Gastrocnemius medialis (tissue), 4 donors: ENCODE measurements around the gene CDC123. TPM values are rescaled to one million over a fixed set of nuclear protein-coding genes. Genes with fewer than 3 reads are reported as not detected.
"Not testable (repeated sequence)": the region's sequence is repeated elsewhere in the genome, so short reads cannot be mapped to it uniquely, and the experiment has no call there.

Experiments used
- ATAC-seq, 2 donors: fragments of 150-250 bp; one replicate each; pipeline ENCODE4 v1.9.1; 2016
- DNase-seq, 2 donors: peaks; one replicate each; pipeline ENCODE4 v3.0.0-alpha.2; 2019
- H3K27ac ChIP-seq, 4 donors: fragments of 200-600 bp; sonication (generic); 1 replicate in 1 of 4; 2 replicates in 3 of 4; pipeline ENCODE4 v1.5.1; 2016 to 2018; ENCODE audit warnings: mild to moderate bottlenecking in 2 of 4, moderate library complexity in 1 of 4
- H3K27me3 ChIP-seq, 3 donors: fragments of 200-600 bp; sonication (generic) in 2 of 3; 1 replicate in 1 of 3; 2 replicates in 2 of 3; pipeline versions ENCODE4 v1.5.1 to v1.6.0; 2016 to 2019; ENCODE audit warnings: mild to moderate bottlenecking in 1 of 3, moderate library complexity in 1 of 3
- H3K36me3 ChIP-seq, 2 donors: fragments of 200-600 bp; sonication (generic) in 1 of 2; one replicate each; pipeline ENCODE4 v1.5.1; 2017 to 2018
- H3K4me1 ChIP-seq, 2 donors: fragments of 200-600 bp; sonication (generic) in 1 of 2; one replicate each; pipeline ENCODE4 v1.5.1; 2016 to 2017; ENCODE audit warnings: mild to moderate bottlenecking in 2 of 2
- H3K4me3 ChIP-seq, 4 donors: fragments of 200-600 bp; sonication (generic) in 3 of 4; 1 replicate in 1 of 4; 2 replicates in 3 of 4; pipeline ENCODE4 v1.5.1; 2016 to 2019; ENCODE audit warnings: mild to moderate bottlenecking in 2 of 4
- H3K9me3 ChIP-seq, 3 donors: fragments of 200-600 bp; sonication (generic) in 2 of 3; 1 replicate in 1 of 3; 2 replicates in 2 of 3; pipeline ENCODE4 v1.5.1; 2016 to 2019
- POLR2A ChIP-seq, 2 donors: fragments of 450-650 bp; IDR thresholded peaks; one replicate each; pipeline ENCODE4 v1.6.1; 2017; ENCODE audit warnings: antibody characterized with exemption in 2 of 2, mild to moderate bottlenecking in 2 of 2, moderate library complexity in 2 of 2
- in situ Hi-C, 4 donors: fragments of 200-750 bp; cut with MboI; loops; one replicate each; pipeline versions ENCODE4 v1.15.0 to v1.8.0; 2017; ENCODE audit warnings: low sequenced_read_pairs in 4 of 4
- intact Hi-C: fragments of 100-400 bp; cut with DNase I; formaldehyde crosslinking; loops from one replicate; pipeline ENCODE4 v1.15.1; 2023; ENCODE audit warnings: low total_unique reads
- total RNA-seq, 4 donors: library from RNA; depleted of rRNA; stranded (reverse); fragments of >200 nt; gene quantifications; one replicate each; pipeline versions ENCODE4 v1.1.0 to v1.2.3, GENCODE V29; 2016
- TF ChIP-seq, protein P1 (sequence below), 5 experiments: fragments of 450-650 bp in 3 of 5; fragments of 200-600 bp in 2 of 5; sonication (generic) in 2 of 5; IDR thresholded peaks in 4 of 5; conservative IDR thresholded peaks in 1 of 5; 1 replicate in 4 of 5; 2 replicates in 1 of 5; pipeline ENCODE4 v1.5.1; 2016 to 2019; ENCODE audit warnings: antibody characterized with exemption in 5 of 5, mild to moderate bottlenecking in 3 of 5, moderate library complexity in 3 of 5

Gene CDC123
- total RNA-seq, 4 donors from 2014 or later = 31.0 to 54.3 (median 37.9) TPM

DNA sequence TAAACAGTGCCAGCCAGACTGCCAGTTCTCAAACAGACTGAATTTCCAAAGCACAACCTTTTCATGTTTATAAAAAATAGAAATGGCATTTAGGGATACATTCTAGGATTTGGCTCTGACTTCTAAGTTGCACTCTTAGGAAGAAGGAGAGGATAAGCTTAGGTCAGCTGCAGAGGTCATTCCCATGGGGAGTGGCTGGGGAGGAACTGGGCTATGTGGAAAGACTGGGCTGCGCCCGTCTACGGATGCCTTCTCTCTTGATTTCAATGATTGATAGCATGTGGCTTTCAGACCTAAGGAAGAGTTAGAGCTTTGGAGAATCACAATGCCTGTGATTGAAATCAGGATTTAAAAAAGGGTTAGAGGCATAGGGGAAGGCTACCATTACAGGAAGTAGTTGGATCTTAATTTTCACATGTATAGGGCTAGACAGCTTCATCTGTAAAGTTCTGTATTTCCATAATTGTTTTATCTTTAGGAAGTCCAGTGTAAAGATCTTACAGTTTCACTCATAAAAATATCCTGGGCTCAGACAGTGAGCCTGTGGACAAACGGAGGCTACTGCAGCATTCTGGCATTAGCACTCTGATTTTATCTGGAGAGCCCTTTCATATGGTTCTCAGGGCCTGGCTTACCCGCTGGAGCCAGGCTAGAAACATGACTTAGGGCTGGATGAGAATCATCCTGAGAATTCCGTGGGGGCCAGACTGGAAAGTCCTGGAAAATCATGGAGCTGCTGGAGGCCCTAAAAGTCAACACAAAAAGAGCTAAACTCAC, 29.8 kb upstream of the CDC123 start:
- TF ChIP-seq, protein P1, sequence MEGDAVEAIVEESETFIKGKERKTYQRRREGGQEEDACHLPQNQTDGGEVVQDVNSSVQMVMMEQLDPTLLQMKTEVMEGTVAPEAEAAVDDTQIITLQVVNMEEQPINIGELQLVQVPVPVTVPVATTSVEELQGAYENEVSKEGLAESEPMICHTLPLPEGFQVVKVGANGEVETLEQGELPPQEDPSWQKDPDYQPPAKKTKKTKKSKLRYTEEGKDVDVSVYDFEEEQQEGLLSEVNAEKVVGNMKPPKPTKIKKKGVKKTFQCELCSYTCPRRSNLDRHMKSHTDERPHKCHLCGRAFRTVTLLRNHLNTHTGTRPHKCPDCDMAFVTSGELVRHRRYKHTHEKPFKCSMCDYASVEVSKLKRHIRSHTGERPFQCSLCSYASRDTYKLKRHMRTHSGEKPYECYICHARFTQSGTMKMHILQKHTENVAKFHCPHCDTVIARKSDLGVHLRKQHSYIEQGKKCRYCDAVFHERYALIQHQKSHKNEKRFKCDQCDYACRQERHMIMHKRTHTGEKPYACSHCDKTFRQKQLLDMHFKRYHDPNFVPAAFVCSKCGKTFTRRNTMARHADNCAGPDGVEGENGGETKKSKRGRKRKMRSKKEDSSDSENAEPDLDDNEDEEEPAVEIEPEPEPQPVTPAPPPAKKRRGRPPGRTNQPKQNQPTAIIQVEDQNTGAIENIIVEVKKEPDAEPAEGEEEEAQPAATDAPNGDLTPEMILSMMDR (IDR thresholded peaks at IDR 0.05 in 4 of 5, conservative IDR thresholded peaks at IDR 0.05 in 1 of 5) = no peak
- TF ChIP-seq POLR2A (IDR thresholded peaks at IDR 0.05) = no peak
- in situ Hi-C loops = no loop called here
- no peaks in the 10 kb centered on the region for H3K27me3 ChIP-seq
- no peak for DNase-seq
- H3K9me3 ChIP-seq = no peaks in the 10 kb centered on the region
- intact Hi-C loops = no loop called here
- no peak overlapping the region for H3K27ac ChIP-seq
- no peaks in the 10 kb centered on the region for H3K4me1 ChIP-seq
- ATAC-seq = no peak
- H3K4me3 ChIP-seq = no peak overlapping the region
- peaks cover 0 to 76% of the 10 kb centered on the region in 2 donors for H3K36me3 ChIP-seq

DNA sequence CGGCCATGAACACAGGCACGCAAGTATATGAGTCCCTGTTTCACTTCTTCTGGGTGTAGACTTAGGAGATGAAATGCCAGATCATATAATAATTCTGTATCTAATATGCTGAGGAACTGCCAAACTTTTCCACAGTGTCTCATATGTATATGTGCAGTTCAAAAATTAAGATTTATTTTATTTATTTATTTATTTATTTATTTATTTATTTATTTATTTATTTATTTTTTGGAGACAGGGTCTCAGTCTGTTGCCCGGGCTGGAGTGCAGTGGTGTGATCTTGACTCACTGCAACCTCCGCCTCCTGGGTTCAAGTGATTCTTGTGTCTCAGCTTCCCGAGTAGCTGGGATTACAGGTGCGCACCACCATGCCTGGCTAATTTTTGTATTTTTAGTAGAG, 24.5 kb upstream of the CDC123 start:
- H3K36me3 ChIP-seq = peaks cover 3 to 89% of the 10 kb centered on the region in 2 donors
- H3K4me1 ChIP-seq, H3K9me3 ChIP-seq, H3K27me3 ChIP-seq, DNase-seq, in situ Hi-C loops, intact Hi-C loops, H3K4me3 ChIP-seq, ATAC-seq, H3K27ac ChIP-seq: not testable (repeated sequence)

DNA sequence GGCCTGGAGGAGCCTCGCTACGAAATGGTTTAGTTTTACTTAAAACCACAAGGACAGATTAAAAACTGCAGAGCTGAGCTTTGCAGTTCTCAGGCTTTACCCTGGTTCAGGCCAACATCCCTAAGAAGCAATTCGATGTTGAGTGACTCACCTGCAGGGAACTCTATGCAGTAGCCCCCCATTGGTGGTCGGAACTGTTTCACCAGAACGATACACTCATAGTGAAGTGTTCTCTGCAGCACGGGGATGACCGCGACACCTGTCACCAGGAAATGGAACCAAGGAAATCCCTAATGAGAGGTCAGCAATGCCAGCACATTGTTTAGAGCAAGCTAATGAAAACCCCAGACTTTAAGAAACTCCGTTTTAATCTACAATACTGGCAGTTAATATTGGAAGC, 18.3 kb upstream of the CDC123 start:
- in situ Hi-C loops (no loop called here), intact Hi-C loops (no loop called here)
- DNase-seq (no peak), ATAC-seq (no peak)
- no peaks in the 10 kb centered on the region for H3K4me1 ChIP-seq
- peaks cover 3 to 71% of the 10 kb centered on the region in 2 donors for H3K36me3 ChIP-seq
- no peaks in the 10 kb centered on the region for H3K9me3 ChIP-seq
- no peak for TF ChIP-seq POLR2A (IDR thresholded peaks at IDR 0.05)
- TF ChIP-seq, protein P1 (IDR thresholded peaks at IDR 0.05 in 4 of 5, conservative IDR thresholded peaks at IDR 0.05 in 1 of 5) = no peak
- H3K27me3 ChIP-seq = no peaks in the 10 kb centered on the region
- H3K27ac ChIP-seq = no peak overlapping the region
- no peak overlapping the region for H3K4me3 ChIP-seq

DNA sequence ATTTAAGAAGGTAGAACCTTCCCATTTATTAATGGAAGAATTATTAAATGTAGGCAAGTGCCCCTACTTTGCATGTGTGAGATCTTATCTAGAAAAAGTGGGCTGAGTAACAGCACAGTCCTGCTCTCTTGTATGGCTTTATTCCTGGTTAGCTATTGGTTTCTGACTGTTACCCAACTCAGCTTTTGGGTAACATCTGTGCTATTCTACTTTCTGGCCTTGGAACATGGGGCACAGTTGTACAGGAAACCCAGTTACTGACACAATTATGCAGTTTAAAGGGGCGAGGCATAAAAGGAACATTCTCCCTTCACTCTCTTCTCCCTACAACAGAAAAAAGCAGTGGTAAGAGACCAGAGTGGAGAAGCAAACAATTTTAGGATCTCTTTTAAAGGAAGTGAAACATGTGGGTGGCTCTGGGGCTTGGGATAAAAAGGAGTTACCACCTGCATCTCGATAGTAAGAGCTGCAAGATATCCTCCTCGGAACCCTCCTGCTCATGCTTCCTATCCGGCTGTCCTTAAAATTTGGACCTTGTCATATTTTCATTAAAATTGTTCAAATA, 16.3 kb upstream of the CDC123 start:
- no peak for DNase-seq
- no peaks in the 10 kb centered on the region for H3K4me1 ChIP-seq
- in situ Hi-C loops (no loop called here), intact Hi-C loops (no loop called here)
- TF ChIP-seq, protein P1 (IDR thresholded peaks at IDR 0.05 in 4 of 5, conservative IDR thresholded peaks at IDR 0.05 in 1 of 5) = no peak
- TF ChIP-seq POLR2A (IDR thresholded peaks at IDR 0.05) = no peak
- no peak for ATAC-seq
- H3K36me3 ChIP-seq = peaks cover 0 to 61% of the 10 kb centered on the region in 2 donors
- no peaks in the 10 kb centered on the region for H3K27me3 ChIP-seq
- H3K9me3 ChIP-seq = no peaks in the 10 kb centered on the region
- H3K4me3 ChIP-seq = no peak overlapping the region
- no peak overlapping the region for H3K27ac ChIP-seq

DNA sequence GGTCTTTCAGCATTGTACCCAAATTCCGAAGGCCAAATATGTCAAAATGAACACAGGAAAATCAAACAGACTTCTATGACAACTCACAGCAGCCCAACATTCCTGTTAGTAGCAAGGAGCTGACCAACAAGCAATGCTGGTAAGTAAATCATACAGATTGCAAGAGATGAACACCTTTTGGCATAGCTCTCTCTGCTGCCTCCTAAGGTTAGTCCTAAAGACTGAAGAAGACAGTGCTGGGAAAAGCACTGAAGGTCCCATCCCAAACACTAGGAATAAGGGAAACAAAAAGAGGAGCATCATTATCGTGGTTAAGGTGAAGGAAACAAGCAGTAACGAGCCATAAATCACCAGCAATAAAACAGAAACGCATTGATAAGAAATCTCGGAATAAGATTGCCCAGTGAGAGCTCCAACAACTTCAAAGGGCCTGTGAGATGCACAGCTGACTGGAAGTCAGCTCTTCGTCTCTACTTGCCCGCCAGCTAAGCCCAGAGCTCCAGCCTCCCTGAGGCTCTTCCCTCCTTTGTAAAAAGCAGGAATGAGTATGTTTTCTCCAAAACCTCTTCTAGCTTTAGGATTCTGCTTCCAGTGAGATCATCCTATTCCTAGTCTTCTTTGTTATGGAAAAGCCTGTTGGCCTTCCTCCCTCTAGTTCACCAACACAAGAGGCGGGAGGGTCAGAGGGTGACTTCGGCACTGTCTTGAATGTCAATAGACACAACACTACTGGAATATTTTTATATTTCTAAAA, 15.6 kb upstream of the CDC123 start:
- no peaks in the 10 kb centered on the region for H3K4me1 ChIP-seq
- H3K27ac ChIP-seq = no peak overlapping the region
- H3K9me3 ChIP-seq = no peaks in the 10 kb centered on the region
- TF ChIP-seq POLR2A (IDR thresholded peaks at IDR 0.05) = no peak
- TF ChIP-seq, protein P1 (IDR thresholded peaks at IDR 0.05 in 4 of 5, conservative IDR thresholded peaks at IDR 0.05 in 1 of 5) = no peak
- no peak for DNase-seq
- intact Hi-C loops (no loop called here), in situ Hi-C loops (no loop called here)
- peaks cover 0 to 64% of the 10 kb centered on the region in 2 donors for H3K36me3 ChIP-seq
- H3K27me3 ChIP-seq = no peaks in the 10 kb centered on the region
- ATAC-seq = no peak
- no peak overlapping the region for H3K4me3 ChIP-seq
